ENCODE measurements around the gene TEK.

DNA sequence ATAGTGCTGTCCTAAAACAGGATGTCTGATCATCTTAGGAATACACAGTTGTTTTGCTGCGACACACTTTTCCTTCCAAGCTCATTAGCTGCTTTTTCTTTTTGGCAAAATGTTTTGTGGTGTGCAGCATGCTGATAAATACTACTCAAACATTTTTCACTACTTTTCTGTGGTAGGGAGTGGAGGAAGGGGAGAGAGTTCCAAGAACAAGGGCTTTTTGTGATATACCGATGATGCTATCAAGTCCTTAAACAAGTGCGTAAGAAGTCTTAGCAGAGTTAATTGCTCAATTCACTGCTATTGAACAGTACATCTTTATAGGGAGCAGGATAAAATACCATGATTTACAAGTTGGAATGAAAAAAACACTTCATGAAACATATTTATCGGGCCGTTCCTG, 23.6 kb upstream of the TEK start:
- TF ChIP-seq ZNF8 (CRISPR knock-in tag; IDR thresholded peaks at IDR 0.05) = no peak
- TF ChIP-seq ARNTL (CRISPR knock-in tag; IDR thresholded peaks at IDR 0.05; ENCODE audit: borderline replicate concordance, low read depth) = no peak
- TF ChIP-seq, protein P1, sequence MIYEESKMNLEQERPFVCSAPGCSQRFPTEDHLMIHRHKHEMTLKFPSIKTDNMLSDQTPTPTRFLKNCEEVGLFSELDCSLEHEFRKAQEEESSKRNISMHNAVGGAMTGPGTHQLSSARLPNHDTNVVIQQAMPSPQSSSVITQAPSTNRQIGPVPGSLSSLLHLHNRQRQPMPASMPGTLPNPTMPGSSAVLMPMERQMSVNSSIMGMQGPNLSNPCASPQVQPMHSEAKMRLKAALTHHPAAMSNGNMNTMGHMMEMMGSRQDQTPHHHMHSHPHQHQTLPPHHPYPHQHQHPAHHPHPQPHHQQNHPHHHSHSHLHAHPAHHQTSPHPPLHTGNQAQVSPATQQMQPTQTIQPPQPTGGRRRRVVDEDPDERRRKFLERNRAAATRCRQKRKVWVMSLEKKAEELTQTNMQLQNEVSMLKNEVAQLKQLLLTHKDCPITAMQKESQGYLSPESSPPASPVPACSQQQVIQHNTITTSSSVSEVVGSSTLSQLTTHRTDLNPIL (CRISPR knock-in tag; IDR thresholded peaks at IDR 0.05; ENCODE audit: low read depth) = no peak
- no peak for TF ChIP-seq PPARA (CRISPR knock-in tag; IDR thresholded peaks at IDR 0.05; ENCODE audit: borderline replicate concordance)
- no peak for TF ChIP-seq RARB (CRISPR knock-in tag; IDR thresholded peaks at IDR 0.05)
- TF ChIP-seq ESRRG (CRISPR knock-in tag; IDR thresholded peaks at IDR 0.05) = no peak

All from SK-N-SH treated with all-trans-retinoic acid at 6 μM for 48 hours (cell line).